Measurements from ENCODE around the gene GABRG3. TPM values are rescaled to one million over a fixed set of nuclear protein-coding genes. Genes with fewer than 3 reads are reported as not detected.

GABRG3 gene
- total and polyA plus RNA-seq, 4 experiments from 2014 or later, result not detected

DNA sequence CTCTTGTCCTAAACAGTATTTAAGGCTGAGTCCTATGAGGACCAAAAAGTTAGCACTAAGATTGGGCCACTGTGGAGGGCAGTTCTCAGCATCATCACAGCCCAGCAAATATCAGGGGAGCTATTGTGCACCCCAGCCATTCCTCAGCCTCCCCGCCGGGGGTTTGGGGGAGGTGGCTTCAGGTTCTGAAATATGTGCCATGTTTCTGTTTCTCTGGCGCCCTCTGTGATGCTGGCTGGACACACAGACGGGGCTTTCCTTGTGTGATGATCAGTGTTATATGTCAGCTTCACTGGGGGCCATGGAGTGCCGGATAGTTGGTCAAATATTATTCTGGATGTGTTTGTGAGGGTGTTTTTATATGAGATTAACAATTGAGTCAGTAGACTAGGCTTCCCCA is 106.8 kb downstream of the GABRG3 start:
- Mint-ChIP-seq H3K27me3 (no peaks in the 10 kb centered on the region), H3K27ac (no peak overlapping the region), H3K9me3 (peaks cover 0 to 15% (median 3%) of the 10 kb centered on the region in 8 donors), H3K4me3 (no peak overlapping the region), H3K4me1 (no peaks in the 10 kb centered on the region), H3K36me3 (no peaks in the 10 kb centered on the region)
- intact Hi-C loops (cut with micrococcal nuclease), result no loop called here
- no peak overlapping the region for H3K4me3 ChIP-seq (ENCODE audit: low read length in 2 of 2)
- no peaks in the 10 kb centered on the region for H3K4me1 ChIP-seq (ENCODE audit: insufficient read depth, low read length)
- DNase-seq, result no peak
- H3K9me3 ChIP-seq (ENCODE audit: control insufficient read depth in 1 of 2, low read length in 2 of 2), result no peaks in the 10 kb centered on the region
- ChIA-PET POLR2A (ENCODE audit: partially characterized antibody) (no interaction called here), CTCF (ENCODE audit: partially characterized antibody) (interaction anchor here (0.8 kb wide), 1 partner anchor 19 kb away, joined by 3 read pairs; no protein-coding TSS in a partner anchor)
- no peak overlapping the region for H3K27ac ChIP-seq (ENCODE audit: low read depth, low read length)
- no peaks in the 10 kb centered on the region for H3K36me3 ChIP-seq (ENCODE audit: insufficient read depth, low read length)
- no peaks in the 10 kb centered on the region for H3K27me3 ChIP-seq (ENCODE audit: insufficient read depth, low read length)

DNA sequence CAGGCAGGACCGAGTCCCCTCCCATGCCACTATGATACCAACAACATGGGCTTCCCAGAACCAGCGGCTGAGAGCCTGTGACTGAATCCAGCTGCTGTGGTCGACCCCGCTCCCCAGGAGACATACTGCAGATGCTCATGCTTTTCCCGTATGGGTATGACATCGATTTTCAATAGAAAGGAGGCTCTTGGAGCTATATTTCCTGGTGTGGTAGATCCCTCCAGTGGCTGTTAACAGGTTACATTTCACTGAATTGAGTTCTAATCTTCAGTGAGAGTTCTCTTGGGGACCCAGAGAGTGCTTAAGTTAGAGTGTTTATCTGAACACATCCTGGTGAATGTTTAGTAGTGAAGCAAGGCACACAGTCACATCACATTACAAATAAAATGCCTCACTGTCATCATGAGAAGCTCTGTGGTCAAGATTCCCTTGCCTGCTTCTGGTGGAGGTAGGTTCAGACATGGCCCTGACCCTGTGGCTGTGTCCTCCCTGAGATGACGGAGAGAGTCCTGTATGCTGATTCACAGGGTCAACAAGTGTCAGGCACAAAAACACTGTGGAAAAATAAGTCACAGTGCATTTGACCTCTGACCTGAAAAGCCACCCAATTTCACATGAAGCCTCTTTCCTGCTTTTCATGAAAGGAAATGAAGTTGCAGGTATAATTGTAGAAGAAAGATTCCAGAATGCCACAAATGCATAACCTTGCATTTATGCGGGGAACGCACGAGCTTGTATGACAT is 110.9 kb downstream of the GABRG3 start:
- Mint-ChIP-seq H3K36me3 (no peaks in the 10 kb centered on the region), H3K4me1 (no peaks in the 10 kb centered on the region), H3K4me3 (no peak overlapping the region), H3K27ac (no peak overlapping the region), H3K27me3 (no peaks in the 10 kb centered on the region), H3K9me3 (peaks cover 0 to 10% (median 2%) of the 10 kb centered on the region in 8 donors)
- no peaks in the 10 kb centered on the region for H3K4me1 ChIP-seq (ENCODE audit: insufficient read depth, low read length)
- CTCF ChIA-PET (ENCODE audit: partially characterized antibody), result no interaction called here
- DNase-seq, result no peak
- intact Hi-C loops (cut with micrococcal nuclease), result loop anchor here (10.0 kb wide), 1 partner anchor 57 kb away; no protein-coding TSS in a partner anchor
- H3K27ac ChIP-seq (ENCODE audit: low read depth, low read length), result no peak overlapping the region
- POLR2A ChIA-PET (ENCODE audit: partially characterized antibody), result no interaction called here
- H3K36me3 ChIP-seq (ENCODE audit: insufficient read depth, low read length), result no peaks in the 10 kb centered on the region
- H3K9me3 ChIP-seq (ENCODE audit: control insufficient read depth in 1 of 2, low read length in 2 of 2), result no peaks in the 10 kb centered on the region
- no peak overlapping the region for H3K4me3 ChIP-seq (ENCODE audit: low read length in 2 of 2)
- H3K27me3 ChIP-seq (ENCODE audit: insufficient read depth, low read length), result no peaks in the 10 kb centered on the region

DNA sequence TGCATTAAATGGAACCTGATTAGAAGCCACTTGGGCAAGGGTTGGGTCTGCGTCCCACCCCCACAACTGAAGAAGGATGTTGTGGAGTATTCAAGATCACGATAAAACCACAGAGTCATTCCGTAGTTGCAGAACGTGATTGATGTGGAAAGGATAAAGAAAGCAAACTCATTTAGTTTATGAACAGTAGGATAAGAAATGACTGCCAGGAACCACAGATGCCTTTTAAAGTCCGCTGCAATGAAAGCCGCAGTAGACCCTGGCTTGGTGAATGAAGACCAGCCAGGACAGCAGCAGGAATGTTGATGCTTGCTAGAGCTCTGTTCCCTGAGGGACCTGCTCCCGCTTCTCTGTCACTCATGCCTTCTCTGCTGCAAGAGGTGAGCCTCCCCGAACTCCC is 111.5 kb downstream of the GABRG3 start:
- no peaks in the 10 kb centered on the region for H3K9me3 ChIP-seq (ENCODE audit: control insufficient read depth in 1 of 2, low read length in 2 of 2)
- H3K9me3 Mint-ChIP-seq, result peaks cover 0 to 10% (median 1%) of the 10 kb centered on the region in 8 donors
- intact Hi-C loops (cut with micrococcal nuclease), result loop anchor here (10.0 kb wide), 1 partner anchor 58 kb away; no protein-coding TSS in a partner anchor
- H3K36me3 ChIP-seq (ENCODE audit: insufficient read depth, low read length), result no peaks in the 10 kb centered on the region
- H3K4me3 Mint-ChIP-seq, result no peak overlapping the region
- no peaks in the 10 kb centered on the region for H3K36me3 Mint-ChIP-seq
- ChIA-PET POLR2A (ENCODE audit: partially characterized antibody) (no interaction called here), CTCF (ENCODE audit: partially characterized antibody) (no interaction called here)
- no peak overlapping the region for H3K4me3 ChIP-seq (ENCODE audit: low read length in 2 of 2)
- H3K4me1 ChIP-seq (ENCODE audit: insufficient read depth, low read length), result no peaks in the 10 kb centered on the region
- no peaks in the 10 kb centered on the region for H3K4me1 Mint-ChIP-seq
- H3K27me3 ChIP-seq (ENCODE audit: insufficient read depth, low read length), result no peaks in the 10 kb centered on the region
- no peak overlapping the region for H3K27ac ChIP-seq (ENCODE audit: low read depth, low read length)
- H3K27me3 Mint-ChIP-seq, result no peaks in the 10 kb centered on the region
- H3K27ac Mint-ChIP-seq, result no peak overlapping the region
- no peak for DNase-seq

DNA sequence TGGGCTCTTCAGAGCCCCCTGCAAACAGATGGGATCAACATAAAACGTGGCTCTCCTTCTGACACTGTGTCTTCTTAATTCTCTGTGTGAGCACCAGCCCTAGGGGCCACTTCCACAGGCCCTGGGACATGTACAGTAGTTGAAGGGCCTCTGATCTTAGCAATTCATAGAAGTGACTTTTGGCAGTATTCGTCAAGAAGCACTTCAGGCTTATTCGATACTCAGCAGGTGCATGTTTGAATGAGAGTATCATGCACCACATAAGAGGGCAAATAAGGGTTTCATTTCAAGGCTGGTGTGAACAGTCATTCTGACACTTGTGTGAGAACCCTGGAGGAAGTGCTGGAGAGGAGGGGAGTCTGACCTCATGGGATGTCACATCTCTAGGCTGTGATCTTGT is 113.9 kb downstream of the GABRG3 start:
- Mint-ChIP-seq H3K4me1 (no peaks in the 10 kb centered on the region), H3K27me3 (no peaks in the 10 kb centered on the region), H3K9me3 (peaks cover 0 to 23% (median 2%) of the 10 kb centered on the region in 8 donors), H3K4me3 (no peak overlapping the region), H3K27ac (no peak overlapping the region), H3K36me3 (no peaks in the 10 kb centered on the region)
- Histone ChIP-seq H3K36me3 (ENCODE audit: insufficient read depth, low read length) (no peaks in the 10 kb centered on the region), H3K4me3 (ENCODE audit: low read length in 2 of 2) (no peak overlapping the region), H3K27me3 (ENCODE audit: insufficient read depth, low read length) (no peaks in the 10 kb centered on the region), H3K4me1 (ENCODE audit: insufficient read depth, low read length) (no peaks in the 10 kb centered on the region), H3K27ac (ENCODE audit: low read depth, low read length) (no peak overlapping the region), H3K9me3 (ENCODE audit: control insufficient read depth in 1 of 2, low read length in 2 of 2) (no peaks in the 10 kb centered on the region)
- intact Hi-C loops (cut with micrococcal nuclease), result loop anchor here (10.0 kb wide), 1 partner anchor 60 kb away; no protein-coding TSS in a partner anchor
- ChIA-PET POLR2A (ENCODE audit: partially characterized antibody) (no interaction called here), CTCF (ENCODE audit: partially characterized antibody) (no interaction called here)
- DNase-seq, result no peak

DNA sequence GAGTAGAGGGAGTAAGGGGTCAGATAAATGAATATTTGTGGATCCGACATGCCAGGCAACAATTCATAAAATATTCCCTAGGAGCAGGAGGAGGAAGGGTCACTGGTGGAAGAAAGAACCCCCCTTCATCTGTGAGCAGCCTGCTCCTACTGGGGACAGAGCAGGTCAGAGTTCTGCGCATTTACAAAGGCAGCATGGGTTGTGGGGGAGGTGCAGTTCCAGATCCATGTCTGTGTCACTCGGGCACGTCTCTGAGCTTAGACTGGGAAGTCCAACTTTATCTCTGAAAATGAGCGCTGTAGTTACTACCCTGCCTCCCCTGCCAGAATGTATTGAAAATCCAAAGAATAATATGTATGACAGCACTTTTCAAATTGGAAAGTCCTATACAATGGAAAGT is 115.2 kb downstream of the GABRG3 start:
- no peak overlapping the region for H3K4me3 Mint-ChIP-seq
- no peaks in the 10 kb centered on the region for H3K36me3 Mint-ChIP-seq
- no peak for DNase-seq
- H3K27ac ChIP-seq (ENCODE audit: low read depth, low read length), result no peak overlapping the region
- no peak overlapping the region for H3K4me3 ChIP-seq (ENCODE audit: low read length in 2 of 2)
- CTCF ChIA-PET (ENCODE audit: partially characterized antibody), result no interaction called here
- peaks cover 0 to 27% (median 3%) of the 10 kb centered on the region in 8 donors for H3K9me3 Mint-ChIP-seq
- no peaks in the 10 kb centered on the region for H3K27me3 Mint-ChIP-seq
- no peaks in the 10 kb centered on the region for H3K4me1 ChIP-seq (ENCODE audit: insufficient read depth, low read length)
- no peaks in the 10 kb centered on the region for H3K27me3 ChIP-seq (ENCODE audit: insufficient read depth, low read length)
- POLR2A ChIA-PET (ENCODE audit: partially characterized antibody), result no interaction called here
- no peak overlapping the region for H3K27ac Mint-ChIP-seq
- no peaks in the 10 kb centered on the region for H3K9me3 ChIP-seq (ENCODE audit: control insufficient read depth in 1 of 2, low read length in 2 of 2)
- intact Hi-C loops (cut with micrococcal nuclease), result loop anchor here (10.0 kb wide), 1 partner anchor 61 kb away; no protein-coding TSS in a partner anchor
- no peaks in the 10 kb centered on the region for H3K4me1 Mint-ChIP-seq
- H3K36me3 ChIP-seq (ENCODE audit: insufficient read depth, low read length), result no peaks in the 10 kb centered on the region

DNA sequence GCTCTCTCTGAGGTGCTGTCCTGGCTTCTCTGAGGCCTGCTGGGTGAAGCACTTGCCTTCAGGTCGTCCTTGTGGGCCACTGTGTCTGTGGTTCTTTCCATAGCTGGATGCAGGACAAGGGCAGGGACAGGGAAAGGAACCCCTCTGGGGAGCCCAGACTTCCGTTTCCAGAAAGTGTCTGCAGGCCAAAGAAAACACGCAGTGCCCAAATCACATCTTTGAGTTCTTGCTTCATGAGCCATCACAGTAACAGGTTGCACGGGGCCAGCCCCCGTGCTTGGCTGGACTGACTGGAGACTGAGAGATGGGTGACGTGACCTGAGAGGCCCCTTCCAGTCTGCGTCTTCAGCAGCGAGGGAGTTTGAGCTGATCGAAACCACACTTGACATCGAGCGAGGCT is 115.8 kb downstream of the GABRG3 start:
- Histone ChIP-seq H3K36me3 (ENCODE audit: insufficient read depth, low read length) (no peaks in the 10 kb centered on the region), H3K4me1 (ENCODE audit: insufficient read depth, low read length) (no peaks in the 10 kb centered on the region), H3K27me3 (ENCODE audit: insufficient read depth, low read length) (no peaks in the 10 kb centered on the region), H3K4me3 (ENCODE audit: low read length in 2 of 2) (no peak overlapping the region), H3K27ac (ENCODE audit: low read depth, low read length) (no peak overlapping the region), H3K9me3 (ENCODE audit: control insufficient read depth in 1 of 2, low read length in 2 of 2) (no peaks in the 10 kb centered on the region)
- no peak overlapping the region for H3K4me3 Mint-ChIP-seq
- H3K27me3 Mint-ChIP-seq, result no peaks in the 10 kb centered on the region
- H3K27ac Mint-ChIP-seq, result no peak overlapping the region
- no peak for DNase-seq
- H3K4me1 Mint-ChIP-seq, result no peaks in the 10 kb centered on the region
- intact Hi-C loops (cut with micrococcal nuclease), result loop anchor here (10.0 kb wide), 1 partner anchor 62 kb away; no protein-coding TSS in a partner anchor
- H3K9me3 Mint-ChIP-seq, result peaks cover 0 to 28% (median 3%) of the 10 kb centered on the region in 8 donors
- H3K36me3 Mint-ChIP-seq, result no peaks in the 10 kb centered on the region
- POLR2A ChIA-PET (ENCODE audit: partially characterized antibody), result no interaction called here
- CTCF ChIA-PET (ENCODE audit: partially characterized antibody), result no interaction called here

DNA sequence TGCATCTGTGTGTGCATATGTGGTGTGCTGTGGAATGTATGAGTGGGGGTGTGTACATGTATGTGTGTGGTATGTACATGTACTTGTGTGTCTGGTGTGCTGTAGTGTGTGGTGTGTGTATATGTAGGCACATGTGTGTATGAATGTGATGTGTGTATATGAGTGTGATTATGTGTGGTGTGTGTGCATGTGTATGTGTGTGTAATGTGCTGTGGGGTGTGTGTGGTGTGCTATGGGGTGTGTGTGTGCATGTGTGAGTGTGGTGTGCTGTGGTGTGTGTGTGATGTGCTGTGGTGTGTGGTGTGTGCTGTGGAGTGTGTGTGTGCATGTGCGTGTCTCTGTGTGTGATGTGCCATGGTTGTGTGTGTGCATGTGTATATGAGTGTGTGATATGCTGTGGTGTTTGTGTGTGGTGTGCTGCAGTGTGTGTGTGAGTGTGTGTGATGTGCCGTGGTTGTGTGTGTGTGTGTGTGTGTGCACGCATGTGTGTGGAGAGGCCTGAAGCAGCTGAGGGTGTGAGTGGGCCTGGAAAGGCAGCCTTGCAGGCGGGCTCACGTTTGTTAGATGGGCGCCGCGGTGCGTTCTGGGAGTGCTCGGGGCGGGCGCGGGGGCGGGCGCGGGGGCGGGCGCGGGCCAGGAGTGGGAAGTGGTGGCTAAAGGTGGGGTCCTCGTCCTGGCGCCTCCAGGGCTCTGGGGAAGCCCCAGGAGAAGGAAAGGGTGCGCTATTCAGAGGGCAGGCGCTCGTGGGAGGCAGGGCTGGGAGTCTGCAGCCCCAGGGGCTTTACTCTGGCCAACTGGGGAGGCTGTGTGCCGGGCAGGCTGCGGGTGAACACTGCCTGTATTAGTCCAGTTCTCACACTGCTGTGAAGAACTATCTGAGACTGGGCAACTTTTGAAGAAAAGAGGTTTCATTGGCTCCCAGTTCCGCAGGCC is 116.9 kb downstream of the GABRG3 start:
- Histone ChIP-seq H3K4me3 (ENCODE audit: low read length in 2 of 2) (no peak overlapping the region), H3K4me1 (ENCODE audit: insufficient read depth, low read length) (no peaks in the 10 kb centered on the region), H3K27ac (ENCODE audit: low read depth, low read length) (no peak overlapping the region), H3K27me3 (ENCODE audit: insufficient read depth, low read length) (no peaks in the 10 kb centered on the region), H3K36me3 (ENCODE audit: insufficient read depth, low read length) (no peaks in the 10 kb centered on the region), H3K9me3 (ENCODE audit: control insufficient read depth in 1 of 2, low read length in 2 of 2) (no peaks in the 10 kb centered on the region)
- intact Hi-C loops (cut with micrococcal nuclease), result loop anchor here (10.0 kb wide), 1 partner anchor 63 kb away; no protein-coding TSS in a partner anchor
- no peak for DNase-seq
- H3K9me3 Mint-ChIP-seq, result peaks cover 0 to 27% (median 6%) of the 10 kb centered on the region in 8 donors
- H3K36me3 Mint-ChIP-seq, result no peaks in the 10 kb centered on the region
- no peaks in the 10 kb centered on the region for H3K4me1 Mint-ChIP-seq
- H3K27me3 Mint-ChIP-seq, result no peaks in the 10 kb centered on the region
- no peak overlapping the region for H3K4me3 Mint-ChIP-seq
- POLR2A ChIA-PET (ENCODE audit: partially characterized antibody), result no interaction called here
- no peak overlapping the region for H3K27ac Mint-ChIP-seq
- CTCF ChIA-PET (ENCODE audit: partially characterized antibody), result no interaction called here

Data from CD4-positive, alpha-beta memory T cell (primary cell).